Measurements from ENCODE around the gene CTNNA2.

DNA sequence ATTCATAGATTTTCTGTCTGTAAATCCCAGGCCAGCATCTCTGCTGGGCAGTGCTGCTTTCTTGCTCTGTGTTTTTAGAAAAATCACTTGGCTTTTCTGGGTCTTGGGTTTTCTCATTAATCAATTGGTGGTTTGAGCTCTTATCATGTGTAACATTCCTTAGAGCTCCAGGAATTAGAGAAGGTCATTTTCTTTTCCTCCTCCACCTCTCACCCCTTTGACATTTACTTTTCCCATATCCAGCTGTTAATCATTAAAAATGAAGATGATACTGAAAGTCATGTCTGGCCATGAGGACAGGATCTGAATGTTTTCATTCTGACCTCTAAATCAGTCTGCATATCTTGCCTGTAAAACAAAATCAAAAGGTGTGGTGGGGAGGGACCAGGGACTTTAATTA, 680.7 kb downstream of the CTNNA2 start:
- TF ChIP-seq, protein P1, sequence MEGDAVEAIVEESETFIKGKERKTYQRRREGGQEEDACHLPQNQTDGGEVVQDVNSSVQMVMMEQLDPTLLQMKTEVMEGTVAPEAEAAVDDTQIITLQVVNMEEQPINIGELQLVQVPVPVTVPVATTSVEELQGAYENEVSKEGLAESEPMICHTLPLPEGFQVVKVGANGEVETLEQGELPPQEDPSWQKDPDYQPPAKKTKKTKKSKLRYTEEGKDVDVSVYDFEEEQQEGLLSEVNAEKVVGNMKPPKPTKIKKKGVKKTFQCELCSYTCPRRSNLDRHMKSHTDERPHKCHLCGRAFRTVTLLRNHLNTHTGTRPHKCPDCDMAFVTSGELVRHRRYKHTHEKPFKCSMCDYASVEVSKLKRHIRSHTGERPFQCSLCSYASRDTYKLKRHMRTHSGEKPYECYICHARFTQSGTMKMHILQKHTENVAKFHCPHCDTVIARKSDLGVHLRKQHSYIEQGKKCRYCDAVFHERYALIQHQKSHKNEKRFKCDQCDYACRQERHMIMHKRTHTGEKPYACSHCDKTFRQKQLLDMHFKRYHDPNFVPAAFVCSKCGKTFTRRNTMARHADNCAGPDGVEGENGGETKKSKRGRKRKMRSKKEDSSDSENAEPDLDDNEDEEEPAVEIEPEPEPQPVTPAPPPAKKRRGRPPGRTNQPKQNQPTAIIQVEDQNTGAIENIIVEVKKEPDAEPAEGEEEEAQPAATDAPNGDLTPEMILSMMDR (IDR thresholded peaks at IDR 0.05; ENCODE audit: low read depth, low read length): no peak
- no peak for TF ChIP-seq EZH2phosphoT487 (IDR thresholded peaks at IDR 0.05; ENCODE audit: low read depth)

All from OCI-LY3 (cell line).